ENCODE measurements around the gene CCDC27.

CCDC27 gene

GRCh38 chr1:3705341-3705950, 46.8 kb upstream of the CCDC27 start:
- no peak for TF ChIP-seq ELF4 (IDR thresholded peaks at IDR 0.05)
- TF ChIP-seq HDGF (IDR thresholded peaks at IDR 0.05; ENCODE audit: borderline replicate concordance): no peak
- no peak for TF ChIP-seq FOXM1 (IDR thresholded peaks at IDR 0.05; ENCODE audit: borderline replicate concordance)
- TF ChIP-seq SP1 (IDR thresholded peaks at IDR 0.05): no peak
- TF ChIP-seq NFRKB (IDR thresholded peaks at IDR 0.05): no peak
- TF ChIP-seq BHLHE40 (IDR thresholded peaks at IDR 0.05; ENCODE audit: borderline replicate concordance): no peak
- no peak for TF ChIP-seq ARNT (IDR thresholded peaks at IDR 0.05)
- TF ChIP-seq PKNOX1 (IDR thresholded peaks at IDR 0.05): no peak
- no peak for TF ChIP-seq FOXK2 (IDR thresholded peaks at IDR 0.05)
- TF ChIP-seq SUZ12 (IDR thresholded peaks at IDR 0.05): no peak
- CTCF ChIA-PET: no interaction called here
- POLR2A ChIA-PET: no interaction called here
- DNase-seq (ENCODE audit: extremely low spot score): no peak

DNA sequence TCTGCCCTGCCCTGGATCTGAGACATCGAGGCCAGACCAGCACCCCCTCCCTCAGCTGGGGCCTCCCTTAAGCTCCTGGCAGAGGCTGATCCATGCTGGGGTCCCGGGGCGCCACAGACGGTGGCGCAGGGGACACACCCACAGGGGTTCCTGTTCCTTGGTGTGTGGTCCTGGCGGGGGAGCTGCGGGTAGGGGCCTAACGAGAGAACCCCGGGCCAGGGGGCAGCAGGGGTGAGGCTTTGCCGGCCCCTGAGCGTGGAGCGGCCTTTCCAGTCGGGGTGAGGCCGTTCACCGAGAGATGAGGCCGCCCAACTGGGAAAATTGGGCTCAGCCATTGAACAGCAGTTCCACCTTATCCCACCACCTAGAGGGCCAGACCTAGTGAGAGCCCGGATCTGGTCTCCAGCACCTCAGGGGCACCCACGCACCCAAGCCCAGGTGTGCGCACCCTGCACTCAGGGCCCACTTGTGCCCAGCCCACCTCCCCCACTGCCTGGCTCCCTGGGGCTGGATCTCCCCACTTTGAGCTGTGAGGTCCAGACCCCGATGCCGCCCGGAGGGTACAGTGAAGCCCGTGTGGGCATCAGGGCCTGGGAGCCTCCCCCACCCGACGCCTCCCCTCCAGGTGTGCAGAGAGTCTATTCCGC, 45.5 kb upstream of the CCDC27 start:
- POLR2A ChIA-PET: interaction anchor here (1.1 kb wide), 1 partner anchor 54 kb away, joined by 3 read pairs; no protein-coding TSS in a partner anchor
- no peak for TF ChIP-seq ZNF384 (IDR thresholded peaks at IDR 0.05)
- TF ChIP-seq LEF1 (IDR thresholded peaks at IDR 0.05; ENCODE audit: borderline replicate concordance): no peak
- no peak for TF ChIP-seq FOXM1 (IDR thresholded peaks at IDR 0.05; ENCODE audit: borderline replicate concordance)
- TF ChIP-seq FOXK2 (IDR thresholded peaks at IDR 0.05): no peak
- TF ChIP-seq HDGF (IDR thresholded peaks at IDR 0.05; ENCODE audit: borderline replicate concordance): no peak
- TF ChIP-seq BHLHE40 (IDR thresholded peaks at IDR 0.05; ENCODE audit: borderline replicate concordance): no peak
- no peak for TF ChIP-seq ELF4 (IDR thresholded peaks at IDR 0.05)
- TF ChIP-seq PKNOX1 (IDR thresholded peaks at IDR 0.05): no peak
- no peak for TF ChIP-seq SUZ12 (IDR thresholded peaks at IDR 0.05)
- no peak for TF ChIP-seq SP1 (IDR thresholded peaks at IDR 0.05)
- no peak for DNase-seq (ENCODE audit: extremely low spot score)
- CTCF ChIA-PET: no interaction called here

- ChIA-PET CTCF (no interaction called here), POLR2A (interaction anchor here (1.1 kb wide), 1 partner anchor 55 kb away, joined by 3 read pairs; no protein-coding TSS in a partner anchor)
- no peak for DNase-seq (ENCODE audit: extremely low spot score)
- TF ChIP-seq ZNF384 (IDR thresholded peaks at IDR 0.05) (no peak), LEF1 (IDR thresholded peaks at IDR 0.05; ENCODE audit: borderline replicate concordance) (no peak), BHLHE40 (IDR thresholded peaks at IDR 0.05; ENCODE audit: borderline replicate concordance) (no peak), FOXM1 (IDR thresholded peaks at IDR 0.05; ENCODE audit: borderline replicate concordance) (no peak), TARDBP (IDR thresholded peaks at IDR 0.05) (no peak), HDGF (IDR thresholded peaks at IDR 0.05; ENCODE audit: borderline replicate concordance) (no peak), SP1 (IDR thresholded peaks at IDR 0.05) (no peak), FOXA1 (IDR thresholded peaks at IDR 0.05) (no peak), NFRKB (IDR thresholded peaks at IDR 0.05) (no peak), SUZ12 (IDR thresholded peaks at IDR 0.05) (no peak), PKNOX1 (IDR thresholded peaks at IDR 0.05) (no peak), ARNT (IDR thresholded peaks at IDR 0.05) (no peak), ELF4 (IDR thresholded peaks at IDR 0.05) (no peak), CTBP1 (IDR thresholded peaks at IDR 0.05; ENCODE audit: borderline replicate concordance) (no peak), L3MBTL2 (conservative IDR thresholded peaks at IDR 0.05) (no peak), FOXK2 (IDR thresholded peaks at IDR 0.05) (no peak)
Measured at GRCh38 chr1:3707298-3707938, 44.8 kb upstream of the CCDC27 start.

DNA sequence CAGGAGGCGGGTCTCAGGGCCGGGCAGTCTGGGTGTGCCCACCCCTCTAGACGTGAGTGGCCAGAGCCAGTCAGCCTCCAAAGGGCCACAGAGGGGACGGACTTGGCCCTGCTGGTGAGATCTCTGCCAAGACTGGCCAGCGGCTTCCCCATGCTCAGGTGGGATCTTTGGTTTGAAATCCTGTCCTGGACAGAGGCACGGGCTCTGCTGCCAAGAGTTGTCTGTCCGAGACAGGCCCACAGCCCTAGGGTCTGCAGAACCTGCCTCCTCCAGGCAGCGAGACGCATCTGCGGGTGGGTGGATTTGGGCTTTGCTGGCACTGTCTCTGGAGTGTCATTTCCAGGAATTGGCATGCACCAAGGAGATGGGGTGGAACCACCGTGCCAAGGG, 44.3 kb upstream of the CCDC27 start:
- CTCF ChIA-PET: no interaction called here
- POLR2A ChIA-PET: no interaction called here
- DNase-seq (ENCODE audit: extremely low spot score): no peak
- TF ChIP-seq FOXM1 (IDR thresholded peaks at IDR 0.05; ENCODE audit: borderline replicate concordance): no peak
- TF ChIP-seq HDGF (IDR thresholded peaks at IDR 0.05; ENCODE audit: borderline replicate concordance): no peak
- no peak for TF ChIP-seq ARNT (IDR thresholded peaks at IDR 0.05)

GRCh38 chr1:3708791-3709190, 43.5 kb upstream of the CCDC27 start:
- no peak for DNase-seq (ENCODE audit: extremely low spot score)
- POLR2A ChIA-PET: no interaction called here
- CTCF ChIA-PET: no interaction called here
- TF ChIP-seq LEF1 (IDR thresholded peaks at IDR 0.05; ENCODE audit: borderline replicate concordance): no peak

DNA sequence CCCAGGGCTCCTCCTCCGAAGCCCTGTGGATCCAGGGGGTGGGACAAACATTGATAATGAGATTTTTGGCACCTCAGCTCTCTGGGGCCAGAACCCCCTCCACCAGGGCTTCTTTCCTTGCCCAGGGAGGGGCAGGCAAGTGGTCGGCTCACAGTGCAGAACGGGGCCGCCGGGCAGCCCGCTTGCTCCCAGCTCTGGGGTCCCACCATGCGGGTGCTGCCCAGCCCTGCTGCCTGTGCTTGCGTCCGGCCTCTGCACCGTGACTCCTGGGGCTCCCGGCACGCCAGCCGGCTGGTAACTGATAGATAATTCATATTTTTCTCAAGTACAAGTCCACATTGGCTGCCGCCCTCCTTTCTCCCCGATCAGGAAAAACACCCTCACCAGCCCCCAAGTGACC, 42.0 kb upstream of the CCDC27 start:
- ChIA-PET POLR2A (interaction anchor here (1.1 kb wide), 1 partner anchor 8 kb away, joined by 3 read pairs; no protein-coding TSS in a partner anchor), CTCF (no interaction called here)
- TF ChIP-seq SP1 (IDR thresholded peaks at IDR 0.05) (no peak), ARNT (IDR thresholded peaks at IDR 0.05) (no peak), FOXK2 (IDR thresholded peaks at IDR 0.05) (no peak), ELF4 (IDR thresholded peaks at IDR 0.05) (no peak)
- DNase-seq (ENCODE audit: extremely low spot score): no peak
